Stimulated activated CD8-positive, alpha-beta memory T cell treated with anti-CD3 and anti-CD28 coated beads, Interleukin-15, amount 100 ng/mL, for 4 hours (primary cell): Measurements from ENCODE around the gene CDC42BPA.
"Not testable (repeated sequence)": the region's sequence is repeated elsewhere in the genome, so short reads cannot be mapped to it uniquely, and the experiment has no call there.

Experiments used
- DNase-seq, 2 donors: peaks; one replicate each; pipeline ENCODE4 v3.0.0-alpha.2; 2020; ENCODE audit warnings: low read depth in 2 of 2

Gene CDC42BPA

GRCh38 chr1:227132695-227133094, 185.6 kb downstream of the CDC42BPA start:
- not testable (repeated sequence) for DNase-seq

DNA sequence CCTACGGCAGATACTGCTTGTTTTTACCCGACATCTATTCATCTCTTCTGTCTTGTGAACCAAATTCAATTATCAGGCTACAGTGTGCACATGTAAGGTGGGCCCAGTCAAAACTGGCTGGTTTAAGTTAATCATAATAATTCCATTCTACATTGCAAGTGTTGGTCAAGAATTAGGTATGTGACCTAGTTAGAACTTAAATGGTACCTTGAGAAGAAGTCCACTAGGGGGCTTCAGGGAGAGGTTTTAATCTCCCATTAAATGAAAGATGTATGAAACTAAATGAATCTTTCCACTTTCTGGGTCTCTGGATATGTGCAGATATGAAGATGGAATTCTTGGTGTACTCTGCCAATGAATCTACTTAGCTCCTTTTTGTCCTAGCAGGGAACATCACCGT, 187.1 kb downstream of the CDC42BPA start:
- no peak for DNase-seq

- DNase-seq: no peak
These were observed 190.4 kb downstream of the CDC42BPA start for GRCh38 chr1:227127891-227128290.

DNA sequence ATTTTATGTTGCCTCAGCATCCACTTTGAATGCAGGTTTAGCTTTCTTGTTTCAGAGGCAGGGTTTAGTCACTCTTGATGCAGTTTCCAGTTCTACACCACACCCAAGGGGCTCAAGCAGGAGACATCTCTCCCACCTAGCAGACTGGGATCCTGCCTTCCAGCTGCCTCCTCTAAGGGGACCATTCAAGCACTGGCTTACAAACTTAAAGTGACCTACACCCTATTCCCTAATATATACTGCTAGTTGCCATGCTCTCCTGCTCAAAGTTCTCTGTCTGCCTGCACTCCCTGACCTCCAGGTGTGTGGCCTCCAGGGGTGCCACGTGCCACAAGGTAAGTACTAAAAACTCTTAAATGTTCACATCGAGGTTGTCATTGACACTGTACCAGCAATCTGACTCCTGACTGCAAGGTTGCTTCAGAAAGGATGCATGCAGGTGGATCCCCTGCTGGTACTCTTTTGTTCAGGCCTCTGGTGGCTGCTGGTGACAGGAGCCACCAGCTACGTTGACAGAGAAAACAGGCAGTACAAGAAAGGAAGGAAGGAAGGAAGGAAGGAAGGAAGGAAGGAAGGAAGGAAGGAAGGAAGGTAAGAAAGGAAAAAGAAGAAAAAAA, 192.3 kb downstream of the CDC42BPA start:
- DNase-seq: no peak

DNA sequence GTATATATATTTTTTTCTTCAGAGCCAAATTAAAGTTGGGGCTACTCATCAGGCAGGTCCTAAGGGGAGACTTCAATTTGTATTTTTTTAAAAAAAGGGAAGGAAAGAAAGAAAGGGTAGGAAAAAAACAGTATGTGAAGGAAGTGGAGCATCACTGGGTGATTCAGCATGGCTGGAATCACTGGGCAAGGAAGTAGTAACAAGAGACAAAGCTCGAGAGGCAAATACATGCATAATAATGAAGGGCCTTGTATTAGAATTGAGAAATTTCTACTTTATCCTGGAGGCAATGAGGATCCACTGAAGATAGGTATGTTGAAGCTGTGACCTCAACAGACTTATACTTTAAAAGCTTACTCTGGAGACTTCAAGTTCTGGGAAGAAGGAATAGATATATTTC, 193.8 kb downstream of the CDC42BPA start:
- no peak for DNase-seq

- DNase-seq: no peak
These were observed 197.5 kb downstream of the CDC42BPA start for GRCh38 chr1:227120826-227121225.

DNA sequence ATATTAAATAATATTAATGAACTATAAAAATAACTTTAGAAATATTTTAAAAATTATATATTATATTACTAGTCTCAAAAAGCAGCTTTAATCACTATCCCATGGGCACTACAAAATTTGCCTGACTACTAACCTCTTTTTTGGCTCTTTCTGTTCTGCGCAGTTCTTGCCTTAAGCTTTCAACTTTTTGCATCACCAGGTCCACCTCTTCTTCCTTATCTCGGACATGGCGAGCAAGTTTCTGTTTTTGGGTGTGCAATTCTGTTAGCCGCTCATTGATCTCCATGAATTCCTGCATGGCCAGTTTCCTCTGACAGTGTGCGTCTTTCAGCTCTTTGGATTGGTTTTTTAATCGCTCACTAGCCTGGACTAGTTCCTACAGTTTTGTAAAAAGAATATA, 205.8 kb downstream of the CDC42BPA start:
- no peak for DNase-seq

DNA sequence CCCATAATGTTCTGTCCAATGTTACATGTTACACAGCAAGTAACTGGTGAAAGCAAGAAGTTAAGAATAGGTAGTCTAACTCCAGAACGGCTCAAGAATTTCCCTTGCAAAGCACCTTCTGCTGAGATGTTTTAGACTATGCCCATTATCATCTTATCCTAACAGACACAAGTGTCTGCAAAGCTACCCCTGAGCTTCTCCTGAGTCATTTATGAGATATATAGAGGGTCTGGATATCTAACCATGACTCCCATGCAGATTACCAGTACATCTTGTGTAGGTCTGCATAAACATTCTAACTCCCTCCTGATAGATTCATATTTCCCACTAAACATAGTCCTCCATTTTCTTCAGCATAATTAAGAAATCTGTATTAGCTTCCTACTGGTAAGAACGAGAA, 206.5 kb downstream of the CDC42BPA start:
- DNase-seq: no peak

DNA sequence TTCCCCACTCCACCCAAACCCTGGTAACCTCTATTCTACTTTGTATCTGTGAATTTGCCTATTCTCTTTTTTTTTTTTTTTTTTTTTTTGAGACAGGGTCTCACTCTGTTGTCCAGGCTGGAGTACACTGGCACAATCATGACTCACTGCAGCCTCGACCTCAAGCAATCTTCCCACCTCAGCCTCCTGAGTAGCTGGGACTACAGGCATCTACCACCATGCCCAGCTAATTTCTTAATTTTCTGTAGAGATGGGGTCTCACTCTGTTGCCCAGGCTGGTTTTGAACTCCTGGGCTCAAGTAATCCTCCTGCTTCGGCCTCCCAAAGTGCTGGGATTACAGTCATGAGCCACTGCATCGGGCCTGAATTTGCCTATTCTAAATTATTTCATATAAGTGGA, 213.0 kb downstream of the CDC42BPA start:
- DNase-seq: not testable (repeated sequence)

DNA sequence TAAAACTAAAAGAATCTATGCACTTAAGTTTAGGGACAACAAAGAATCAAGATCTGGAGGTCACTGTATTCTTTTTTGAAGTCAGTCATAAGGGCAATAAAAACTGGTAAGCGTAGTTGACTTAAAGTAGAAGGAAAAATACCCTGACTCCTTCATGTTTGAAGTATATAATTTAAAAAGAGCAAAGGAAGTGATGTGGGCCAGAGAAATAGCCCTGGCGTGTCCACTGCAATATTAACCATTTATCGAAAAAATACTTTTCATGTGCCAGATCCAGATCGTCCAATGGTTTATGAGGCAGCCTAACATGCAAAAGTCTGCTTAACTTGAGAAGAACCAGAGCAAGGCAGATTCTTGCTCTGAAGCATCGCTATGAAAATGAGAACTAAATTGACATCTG, 216.2 kb downstream of the CDC42BPA start:
- no peak for DNase-seq

GRCh38 chr1:227094249-227094966, 223.9 kb downstream of the CDC42BPA start:
- DNase-seq: no peak

GRCh38 chr1:227093309-227093708, 225.0 kb downstream of the CDC42BPA start:
- DNase-seq: no peak

GRCh38 chr1:227092069-227092468, 226.2 kb downstream of the CDC42BPA start:
- no peak for DNase-seq

DNA sequence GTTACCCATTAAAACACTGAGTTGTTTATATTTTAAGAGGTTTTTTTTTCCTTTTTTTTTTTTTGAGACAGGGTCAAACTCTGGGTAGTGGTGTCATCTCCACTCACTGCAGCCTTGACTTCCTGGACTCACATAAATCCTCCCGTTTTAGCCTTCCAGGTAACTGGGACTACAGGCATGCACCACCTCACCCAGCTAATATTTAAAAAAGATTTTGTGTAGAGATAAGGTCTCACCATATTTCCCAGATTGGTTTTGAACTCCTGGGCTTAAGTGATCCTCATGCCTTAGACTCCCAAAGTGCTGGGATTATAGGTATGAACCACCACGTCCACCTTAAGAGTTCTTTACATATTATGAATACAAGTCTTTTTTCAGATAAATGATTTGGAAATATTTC, 231.7 kb downstream of the CDC42BPA start:
- DNase-seq: no peak

- no peak for DNase-seq
These were observed 235.1 kb downstream of the CDC42BPA start for GRCh38 chr1:227082999-227083746.

- DNase-seq: no peak
These were observed 240.5 kb downstream of the CDC42BPA start for GRCh38 chr1:227077783-227078182.

- no peak for DNase-seq
These were observed 244.5 kb downstream of the CDC42BPA start for GRCh38 chr1:227073786-227074185.

DNA sequence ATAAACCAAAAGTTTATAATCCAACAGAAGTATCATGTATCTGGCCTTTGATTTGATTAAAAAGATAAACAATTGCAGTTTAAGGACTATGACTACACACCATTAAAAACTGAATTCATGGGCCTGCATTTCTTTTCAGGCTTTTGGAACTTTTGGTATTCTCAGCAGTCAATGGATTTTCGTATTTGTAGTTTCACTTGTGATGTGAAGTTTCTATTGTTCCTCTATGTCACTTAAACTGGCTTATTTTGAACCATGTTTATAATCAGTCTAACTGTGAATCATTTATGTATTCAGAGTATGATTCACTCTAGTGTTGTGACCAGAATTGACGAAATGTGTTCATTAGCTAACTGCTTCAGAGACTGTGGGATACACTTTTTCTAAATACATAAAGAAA, 245.3 kb downstream of the CDC42BPA start:
- DNase-seq: no peak

DNA sequence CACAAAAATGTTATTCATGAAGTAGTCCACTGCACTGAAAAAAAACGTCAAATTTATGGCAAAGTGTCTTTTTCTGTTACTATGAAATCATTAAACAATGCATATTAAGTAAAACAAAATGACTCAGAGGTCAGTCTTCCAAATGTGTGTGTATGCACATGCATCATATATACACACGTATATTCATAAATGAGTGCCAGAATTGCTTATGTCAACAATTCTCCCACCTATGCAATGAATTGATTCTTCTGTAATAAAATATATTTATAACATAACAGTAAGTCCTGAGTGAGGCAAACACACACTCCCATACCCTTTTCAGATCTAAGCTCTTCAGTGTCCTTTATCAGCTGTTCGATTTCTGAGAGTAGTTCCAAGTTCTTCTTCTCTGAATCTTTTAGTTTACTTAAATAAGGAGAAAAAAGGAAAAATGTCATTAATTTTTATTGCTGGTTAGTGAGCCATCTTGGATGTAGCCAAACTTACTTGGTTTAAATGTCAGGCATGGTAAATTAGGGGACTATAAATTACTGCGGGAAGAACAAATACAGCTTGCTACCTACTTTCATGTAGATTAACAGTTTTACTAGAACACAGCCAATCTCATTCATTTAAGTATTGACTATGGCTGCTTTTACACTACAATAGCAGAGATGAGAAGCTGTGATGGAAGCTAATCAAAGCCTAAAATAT, 246.3 kb downstream of the CDC42BPA start:
- no peak for DNase-seq

DNA sequence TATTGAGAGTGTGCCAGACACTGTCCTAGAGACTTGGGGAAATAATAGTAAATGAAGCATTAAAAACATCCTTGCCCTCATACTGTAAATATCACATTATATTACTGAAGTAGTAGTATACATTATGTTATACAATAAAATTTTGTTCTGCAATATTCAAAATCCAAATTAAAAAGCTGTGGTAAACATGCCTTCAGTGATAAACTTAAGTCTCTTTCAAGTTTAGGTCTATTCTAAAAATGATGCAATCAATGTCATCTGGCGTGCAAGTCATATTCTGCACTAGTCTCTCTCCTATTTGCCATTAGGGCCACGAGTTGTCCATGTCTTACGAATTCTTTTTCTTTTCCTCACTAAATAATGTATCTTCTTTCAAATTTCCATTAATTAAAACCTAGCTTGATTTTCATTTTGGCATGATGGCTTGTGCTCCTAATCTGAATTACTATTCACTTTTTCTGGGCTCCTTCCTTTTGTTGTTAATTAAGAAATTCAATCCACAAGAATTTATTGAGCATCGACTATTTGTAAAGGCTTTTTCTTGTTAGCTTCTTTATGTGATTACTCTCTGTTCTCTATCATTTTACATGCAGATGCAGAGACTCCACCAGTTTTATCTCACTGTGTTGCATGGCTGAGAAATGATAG, 247.5 kb downstream of the CDC42BPA start:
- DNase-seq: no peak

DNA sequence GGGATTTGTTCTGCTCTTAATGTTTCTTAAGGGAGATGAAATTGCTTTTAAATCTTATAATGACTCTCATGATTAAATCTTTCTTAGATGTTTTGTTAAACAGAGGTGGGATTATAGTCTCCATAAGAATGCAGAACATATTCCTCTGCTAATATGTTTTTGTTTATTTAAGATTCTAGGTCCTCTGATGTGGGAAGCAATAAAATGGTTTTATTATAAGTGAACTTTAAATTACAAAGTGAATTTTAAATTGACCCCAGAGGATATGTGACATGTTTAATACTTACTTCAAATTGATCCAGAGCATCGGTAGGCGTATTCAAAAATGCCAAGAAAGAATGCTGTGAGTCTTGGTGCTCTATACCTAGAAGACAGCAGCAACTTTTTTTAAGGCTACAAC, 248.8 kb downstream of the CDC42BPA start:
- no peak for DNase-seq

DNA sequence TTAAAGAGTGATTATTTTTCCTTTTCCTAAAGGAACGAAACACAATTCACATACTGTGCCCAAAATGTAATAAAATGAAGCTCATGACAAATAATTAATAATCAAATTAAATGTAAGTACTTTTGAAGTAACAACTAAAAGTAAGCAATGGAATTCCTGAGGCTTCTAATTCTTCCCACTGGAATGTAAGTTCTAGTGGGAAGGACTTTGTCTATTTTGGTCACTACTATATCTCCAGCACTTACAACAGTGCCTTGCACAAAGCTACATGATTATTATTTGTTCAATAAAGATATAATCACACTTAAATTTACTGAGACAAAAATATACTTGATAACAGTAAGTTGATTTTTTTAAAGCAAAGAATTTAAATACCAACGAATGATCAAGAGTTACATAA, 249.4 kb downstream of the CDC42BPA start:
- DNase-seq: no peak
